ENCODE data around the gene OR10V1.

DNA sequence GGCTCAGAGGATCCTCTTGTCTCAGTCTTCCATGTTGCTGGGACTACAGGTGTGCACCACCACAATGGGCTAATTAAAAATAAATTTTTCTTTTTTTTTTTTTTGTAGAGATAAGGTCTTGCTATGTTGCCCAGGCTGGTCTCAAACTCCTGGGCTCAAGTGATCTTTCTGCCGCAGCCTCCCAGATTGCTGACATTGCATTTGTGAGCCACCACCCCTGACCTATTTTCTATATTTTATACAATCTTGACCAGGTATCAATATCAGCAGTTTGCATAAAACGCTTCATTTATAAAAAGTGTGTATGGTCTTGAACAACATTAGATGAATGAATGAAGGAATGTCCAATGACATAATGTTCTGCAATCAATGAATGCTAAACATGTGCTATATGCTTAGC, 32.5 kb upstream of the OR10V1 start:
- TF ChIP-seq ISL1 (CRISPR knock-in tag; IDR thresholded peaks at IDR 0.05) (no peak), ZFP3 (CRISPR knock-in tag; IDR thresholded peaks at IDR 0.05) (no peak), POU6F1 (CRISPR knock-in tag; IDR thresholded peaks at IDR 0.05; ENCODE audit: borderline replicate concordance, low read depth) (no peak)
